NCI-H82 treated with DMSO at 0.1 percent for 48 hours (cell line): Measurements from ENCODE around the gene PDE11A.
"Not testable (repeated sequence)": the region's sequence is repeated elsewhere in the genome, so short reads cannot be mapped to it uniquely, and the experiment has no call there.

Experiments
- DNase-seq: peaks from one replicate; lab custom pipeline; 2025; ENCODE audit not compliant: unreplicated experiment; lab: John Stamatoyannopoulos, UW

Gene PDE11A

DNA sequence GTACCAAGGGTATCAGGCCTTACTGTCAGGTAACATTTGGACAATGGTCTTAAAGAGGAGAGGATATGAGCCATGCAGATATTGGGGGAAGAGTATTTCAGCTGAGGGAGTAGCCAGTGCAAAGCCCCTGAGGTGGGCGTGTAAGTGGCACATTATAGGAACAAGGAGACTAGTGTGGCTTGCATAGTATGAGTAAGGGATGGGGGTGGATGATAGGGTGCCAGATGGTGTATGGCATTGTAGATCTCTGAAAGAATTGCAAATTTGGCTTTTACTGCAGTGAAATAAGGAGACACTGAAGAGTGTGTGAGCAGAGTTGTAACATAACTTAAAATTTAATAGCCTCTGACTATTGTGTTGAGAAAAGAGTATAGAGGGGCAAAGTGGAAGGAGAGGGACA, 244.0 kb downstream of the PDE11A start:
- no peak for DNase-seq

DNA sequence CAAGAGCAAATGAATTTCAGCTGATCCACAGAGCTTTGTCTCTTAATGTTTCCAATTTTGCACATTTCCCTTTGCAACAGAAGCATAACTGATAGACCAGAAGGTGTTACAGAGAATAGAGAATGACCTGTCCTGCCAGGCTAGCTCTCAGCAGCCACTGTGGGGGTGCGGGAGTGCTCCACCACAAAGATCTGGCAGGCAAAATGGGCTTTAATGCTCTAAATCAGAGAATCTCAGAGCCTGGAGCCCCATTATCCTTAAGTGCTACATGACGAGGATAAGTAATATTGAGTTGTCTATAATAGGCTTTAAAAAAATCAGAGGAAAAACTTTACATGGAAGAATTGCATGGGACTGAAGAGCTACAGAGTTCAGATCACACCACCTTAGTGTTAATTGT, 245.7 kb downstream of the PDE11A start:
- no peak for DNase-seq

DNA sequence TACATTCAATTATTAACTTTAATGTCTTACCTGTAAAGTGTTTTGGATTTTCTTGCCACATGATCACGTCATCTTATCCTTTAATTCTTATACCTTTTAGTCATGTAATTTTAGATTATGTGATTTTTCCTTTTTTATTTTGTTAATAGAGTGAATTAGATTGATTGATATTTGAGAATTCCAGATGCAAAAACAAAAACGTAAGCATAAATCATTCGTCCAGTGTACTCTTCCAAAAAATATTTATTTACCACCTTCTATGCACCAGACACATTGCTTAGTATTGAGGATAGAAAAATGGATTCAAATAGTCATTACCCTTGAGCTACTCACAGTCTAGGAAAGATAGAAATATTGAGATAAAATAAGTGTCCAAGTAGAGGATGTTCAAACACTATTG, 249.6 kb downstream of the PDE11A start:
- DNase-seq = no peak

DNA sequence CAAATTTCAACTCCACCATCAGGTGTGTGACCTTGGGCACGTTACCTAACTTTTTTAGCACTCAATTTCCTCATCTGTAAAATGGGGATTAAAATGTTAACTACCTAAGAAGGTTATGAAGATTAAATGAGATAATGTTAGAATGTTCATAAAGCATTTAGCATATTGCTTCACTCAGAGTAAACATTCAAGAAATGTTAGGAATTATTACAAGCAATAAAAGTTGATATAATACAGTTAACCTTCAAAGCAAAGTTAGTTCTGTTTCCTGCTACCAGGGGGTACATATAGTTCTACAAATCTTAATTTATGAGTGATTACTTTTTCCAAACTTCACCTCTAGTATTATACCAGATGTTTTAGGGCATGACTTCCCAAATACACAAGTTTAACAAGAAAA, 254.2 kb downstream of the PDE11A start:
- DNase-seq = no peak

DNA sequence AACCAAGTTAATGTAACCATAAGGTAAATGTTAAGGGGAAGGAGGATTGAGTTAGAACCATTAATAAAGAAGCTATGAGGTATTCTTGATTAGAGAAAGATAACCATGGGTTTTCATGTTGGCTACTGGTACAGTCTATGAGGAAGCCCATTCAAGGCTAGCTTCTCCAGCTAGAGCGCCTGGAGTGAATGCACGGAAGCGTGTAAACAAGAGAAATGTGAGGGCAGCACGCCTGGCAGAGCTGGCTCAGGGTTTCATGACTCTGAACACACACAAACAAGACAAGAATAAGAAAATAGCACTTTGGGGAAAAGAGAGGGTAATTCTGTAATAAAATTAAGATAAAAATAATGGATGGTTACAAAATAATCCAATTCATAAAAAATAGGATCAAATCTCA, 255.3 kb downstream of the PDE11A start:
- no peak for DNase-seq

DNA sequence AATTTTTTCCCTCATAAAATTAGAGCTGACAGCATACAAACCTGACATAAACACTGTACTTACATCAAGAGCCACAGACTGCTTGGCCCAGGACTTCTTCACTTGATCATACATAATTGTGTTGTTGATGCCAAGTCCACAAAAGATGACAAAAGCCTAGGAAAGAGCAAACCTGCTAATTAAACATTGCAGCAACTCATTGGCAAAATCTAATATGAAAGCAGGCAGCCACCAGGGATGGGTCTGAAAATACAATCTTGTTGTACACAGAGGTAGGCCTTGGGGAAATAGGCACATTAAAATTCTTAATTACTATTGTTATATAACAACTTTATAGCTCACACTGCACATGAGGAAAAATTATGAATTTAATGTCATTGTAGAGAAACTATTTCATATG, 255.8 kb downstream of the PDE11A start:
- no peak for DNase-seq

DNA sequence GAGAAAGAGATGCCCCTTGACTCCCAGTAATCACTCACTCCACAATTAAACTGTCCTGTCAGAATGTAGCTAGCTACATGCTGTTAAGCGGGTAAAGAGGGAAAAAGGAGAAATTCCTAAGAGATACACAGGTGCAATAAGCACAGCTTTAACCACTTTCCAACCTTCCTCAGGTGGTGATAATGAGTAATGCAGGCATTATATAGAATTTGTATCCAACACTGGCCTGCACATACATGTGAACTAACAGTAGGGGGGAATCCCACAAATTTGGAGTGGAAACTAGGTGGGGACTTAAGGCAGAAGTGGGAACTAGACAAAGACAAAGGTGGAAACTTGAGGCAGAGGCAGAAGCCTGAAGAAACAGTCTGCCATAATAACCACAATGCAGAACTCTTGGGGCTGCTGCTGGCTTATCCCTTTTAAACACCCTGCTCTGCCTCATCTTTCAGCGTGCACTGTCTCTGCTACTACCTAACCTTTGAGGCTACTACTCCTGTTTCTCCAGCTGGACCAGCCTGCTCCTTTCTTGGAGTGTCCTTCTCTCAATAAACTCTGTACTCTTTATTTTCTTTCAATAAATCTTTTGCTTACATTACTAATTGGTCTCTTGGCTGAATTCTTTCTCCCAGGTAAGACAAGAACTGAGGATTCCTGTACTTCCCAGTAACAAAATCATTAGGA, 259.7 kb downstream of the PDE11A start:
- DNase-seq = no peak

DNA sequence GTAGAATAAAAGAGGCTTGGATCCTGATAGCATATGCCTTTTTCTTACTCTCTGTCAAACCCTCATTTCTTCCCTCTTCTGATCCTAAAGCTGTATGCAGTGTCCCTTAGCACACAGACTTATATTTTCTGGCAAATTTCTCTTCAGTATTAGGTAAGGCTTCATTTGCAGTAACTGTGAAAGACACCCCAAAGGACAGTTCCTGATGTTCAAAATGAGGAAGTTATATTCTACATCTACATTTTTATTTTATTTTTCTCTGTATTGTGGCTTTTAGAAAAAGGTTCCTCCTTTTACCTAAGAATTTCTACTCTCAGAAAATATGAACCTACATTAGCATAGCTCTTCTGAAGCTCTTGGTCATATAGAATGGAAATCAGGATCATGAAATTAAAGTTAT, 261.7 kb downstream of the PDE11A start:
- DNase-seq = no peak

DNA sequence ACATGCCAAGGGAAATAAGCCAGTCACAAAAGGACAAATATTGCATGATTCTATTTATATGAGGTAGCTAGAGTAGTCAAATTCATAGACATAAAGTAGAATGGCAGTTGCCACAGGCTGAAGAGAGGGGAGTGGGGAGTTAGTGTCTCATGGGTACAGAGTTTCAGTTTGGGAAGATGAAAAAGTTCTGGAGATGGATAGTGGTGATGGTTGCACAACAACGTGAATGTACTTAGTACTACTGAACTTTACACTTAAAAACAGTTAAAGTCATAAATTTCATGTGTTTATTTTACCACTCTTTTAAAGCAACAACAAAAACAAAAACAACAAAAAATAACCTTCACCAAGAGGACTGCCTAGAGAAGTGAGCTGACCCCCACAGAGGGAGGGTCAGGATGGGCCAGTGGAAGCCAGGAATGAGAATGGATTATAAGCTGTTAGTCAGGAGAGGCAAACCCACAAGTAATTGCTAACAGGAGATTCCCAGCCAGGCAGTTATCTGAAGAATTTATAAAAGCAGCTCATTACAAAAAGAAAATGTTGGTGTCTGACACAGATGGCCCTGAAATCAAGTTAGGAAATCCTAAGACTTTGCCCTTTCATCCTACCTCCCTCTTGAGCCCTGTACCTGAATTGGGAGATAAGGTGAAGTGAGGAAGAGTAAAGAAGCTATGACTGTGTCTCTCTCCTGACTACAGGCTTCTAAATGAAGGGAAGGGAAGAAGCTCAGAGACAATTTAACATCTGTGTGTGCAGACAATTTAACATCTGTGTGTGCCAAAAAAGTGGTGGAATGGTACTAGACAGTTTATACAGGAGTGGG, 263.4 kb downstream of the PDE11A start:
- DNase-seq = no peak

DNA sequence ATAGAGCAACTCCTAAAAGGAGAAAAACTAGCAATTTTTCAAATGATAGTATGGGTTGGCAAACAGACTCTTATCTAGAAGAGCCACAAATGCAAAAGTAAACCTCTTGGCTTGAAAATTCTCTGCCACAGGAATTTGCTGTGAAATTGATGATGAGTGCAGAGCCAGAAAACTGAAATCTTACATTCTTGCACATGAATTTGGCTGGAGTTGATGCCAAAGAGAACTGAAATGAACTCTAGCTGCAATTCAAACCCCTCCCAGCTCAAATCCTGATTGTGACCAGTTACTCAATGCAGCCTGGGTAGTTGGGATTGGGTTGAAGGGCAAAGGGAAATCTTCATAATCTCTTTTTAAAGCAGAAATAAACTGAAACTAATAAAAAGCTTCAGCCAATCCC, 266.6 kb downstream of the PDE11A start:
- DNase-seq = no peak

DNA sequence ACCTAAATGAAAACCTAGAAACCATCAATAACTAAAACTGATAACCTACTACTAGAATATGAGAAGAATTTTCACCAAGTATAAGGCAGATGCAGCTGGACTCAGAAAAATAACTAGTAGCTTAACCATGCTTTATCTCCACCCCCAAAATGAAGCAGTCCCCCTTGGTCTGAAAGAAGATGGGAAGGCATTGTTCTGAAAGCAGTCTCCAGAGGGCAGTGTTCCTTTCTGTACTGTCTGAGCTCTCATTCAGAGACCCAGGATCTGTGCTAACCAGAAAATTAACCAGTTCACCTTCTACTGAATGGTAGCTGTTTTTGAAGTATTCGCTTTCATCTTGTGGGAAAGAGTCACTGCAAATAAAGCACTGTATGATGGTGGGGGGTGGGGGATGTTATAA, 273.0 kb downstream of the PDE11A start:
- DNase-seq = peak; percentile 39

DNA sequence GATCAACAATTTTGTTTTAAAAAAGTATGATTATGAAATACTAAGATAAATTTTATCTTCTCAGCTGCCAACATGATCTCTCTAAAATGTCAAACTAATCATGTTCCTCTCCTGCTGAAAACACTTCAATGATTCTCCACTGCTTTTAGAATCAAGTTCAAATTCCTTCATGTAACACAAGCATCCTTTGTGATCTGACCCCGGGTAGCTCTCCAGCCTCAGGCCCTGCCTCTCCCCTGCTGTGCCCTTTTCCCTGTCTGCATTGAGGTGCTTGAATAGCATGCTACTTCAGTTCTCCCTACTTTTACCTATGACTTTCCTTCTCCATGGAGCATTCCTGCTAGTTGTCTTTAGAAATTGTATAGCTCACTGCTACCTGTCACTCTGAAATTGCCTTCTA, 274.8 kb downstream of the PDE11A start:
- DNase-seq = no peak

DNA sequence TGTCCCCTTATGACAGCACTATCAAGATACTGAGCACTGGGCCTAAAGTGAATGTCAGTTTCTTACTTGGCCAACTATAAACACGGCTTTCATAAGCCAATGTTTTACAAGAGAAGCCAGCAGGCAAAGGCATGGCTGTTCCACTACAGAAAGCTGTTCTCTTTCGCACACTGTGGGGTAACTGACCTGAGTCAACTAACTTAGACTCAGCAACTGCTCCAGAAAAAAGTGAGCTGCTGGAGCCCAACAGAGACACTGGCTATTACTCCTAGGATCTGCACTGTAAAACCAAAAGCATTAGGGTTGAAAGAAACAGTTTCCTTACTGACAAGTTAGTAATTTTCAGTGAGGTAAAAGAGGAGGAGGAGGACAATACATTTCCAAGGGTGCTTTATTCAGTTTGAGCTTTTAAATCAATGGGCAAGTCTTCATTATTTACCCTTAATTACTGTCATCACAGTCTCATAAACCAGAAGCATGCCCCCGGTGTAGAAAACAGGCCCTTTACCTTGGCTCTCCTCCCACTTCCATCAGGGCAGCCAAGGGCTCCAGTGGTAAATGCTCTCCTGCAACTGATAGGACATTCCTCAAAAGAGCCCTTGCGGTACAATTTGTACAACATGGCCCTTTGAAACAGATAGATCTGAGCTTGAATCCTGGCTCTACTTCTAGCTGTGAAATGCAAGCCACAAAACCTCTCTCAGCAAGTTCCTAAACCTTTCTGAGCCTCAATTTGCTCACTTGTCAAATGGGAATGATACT, 275.7 kb downstream of the PDE11A start:
- DNase-seq = no peak

DNA sequence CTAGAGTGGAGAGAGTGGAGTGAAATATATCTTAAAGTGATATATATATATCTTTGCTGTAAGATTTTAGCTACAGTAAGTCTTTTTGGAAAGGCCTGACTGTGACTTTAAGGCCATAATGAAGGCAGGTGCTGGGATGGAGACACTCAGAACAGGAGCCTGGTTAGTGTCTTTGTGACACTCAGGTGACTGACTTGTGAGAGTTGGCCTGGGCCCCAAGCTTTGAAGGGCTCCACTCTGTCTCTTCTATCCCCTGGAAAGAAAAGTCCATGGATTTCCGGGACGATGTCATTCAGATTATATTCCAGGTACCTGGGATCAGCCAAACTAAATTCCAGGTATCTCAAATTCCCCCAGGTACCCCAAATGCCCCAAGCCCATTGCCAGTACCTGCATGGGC, 276.6 kb downstream of the PDE11A start:
- no peak for DNase-seq

DNA sequence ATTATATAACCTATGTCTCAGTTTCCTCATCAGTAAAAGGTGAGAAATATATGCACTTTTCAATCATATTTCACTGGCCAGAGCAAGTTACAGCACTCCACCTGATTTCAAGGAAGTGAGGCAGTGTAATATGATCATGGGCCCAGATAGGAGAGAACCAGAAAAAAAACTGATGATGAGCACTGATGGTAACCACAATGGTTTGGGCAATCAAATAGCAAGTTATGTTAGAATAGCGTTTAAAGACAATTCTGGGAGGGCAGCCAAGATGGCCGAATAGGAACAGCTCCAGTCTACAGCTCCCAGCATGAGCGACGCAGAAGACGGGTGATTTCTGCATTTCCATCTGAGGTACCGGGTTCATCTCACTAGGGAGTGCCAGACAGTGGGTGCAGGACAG, 287.4 kb downstream of the PDE11A start:
- not testable (repeated sequence) for DNase-seq

DNA sequence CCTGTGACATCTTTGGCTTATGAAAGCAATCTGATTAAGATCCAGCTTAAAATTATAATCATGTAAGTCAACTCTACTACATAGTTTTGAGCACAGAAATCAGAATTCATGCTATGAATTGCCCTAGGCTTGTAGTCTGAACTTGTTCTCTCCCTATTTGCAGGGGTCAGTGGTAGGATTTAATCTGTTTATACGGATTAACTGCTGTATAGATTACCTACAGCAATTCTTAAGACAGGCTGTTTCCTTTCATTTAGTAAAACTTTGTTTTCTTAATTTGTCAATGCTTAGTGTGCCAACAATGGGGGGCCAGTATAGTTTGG, 287.9 kb downstream of the PDE11A start:
- DNase-seq = no peak

DNA sequence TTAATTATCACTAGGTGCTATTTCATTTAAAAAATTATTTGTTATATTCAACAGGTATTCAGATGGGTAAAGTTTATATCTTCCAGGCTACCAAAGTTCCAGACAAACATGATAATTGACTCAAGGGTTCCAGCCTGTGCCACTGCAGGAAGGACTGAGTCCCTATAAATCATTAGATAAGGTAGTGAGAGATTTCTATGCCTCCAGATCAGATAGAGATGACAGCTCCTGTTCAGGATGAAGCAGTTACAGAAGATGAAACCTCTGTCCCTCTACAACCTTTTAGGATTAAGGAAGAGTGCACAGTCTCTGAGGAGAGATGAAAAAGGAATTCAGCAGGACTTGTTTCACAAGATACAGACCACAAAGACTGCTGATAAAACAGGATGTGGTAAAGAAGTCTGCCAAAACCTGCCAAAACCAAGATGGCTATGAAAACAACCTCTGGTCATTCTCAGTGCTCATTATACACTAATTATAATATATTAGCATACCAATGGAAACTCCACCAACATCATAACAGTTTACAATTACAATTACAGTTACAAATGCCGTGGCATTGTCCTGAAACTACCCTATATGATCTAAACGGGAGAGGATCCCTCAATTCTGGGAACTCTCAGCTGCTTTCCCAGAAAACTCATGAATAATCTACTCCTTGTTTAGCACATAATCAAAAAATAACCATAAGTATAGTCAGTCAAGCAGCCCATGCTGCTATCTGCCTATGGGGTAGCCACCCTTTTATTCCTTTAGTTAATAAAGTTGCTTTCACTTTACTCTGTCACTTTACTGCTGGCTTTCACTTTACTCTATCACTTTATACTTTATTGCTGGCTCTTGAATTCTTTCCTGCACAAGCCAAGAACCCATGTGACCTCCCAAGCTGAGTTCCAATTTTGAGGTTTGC, 288.5 kb downstream of the PDE11A start:
- DNase-seq = no peak

DNA sequence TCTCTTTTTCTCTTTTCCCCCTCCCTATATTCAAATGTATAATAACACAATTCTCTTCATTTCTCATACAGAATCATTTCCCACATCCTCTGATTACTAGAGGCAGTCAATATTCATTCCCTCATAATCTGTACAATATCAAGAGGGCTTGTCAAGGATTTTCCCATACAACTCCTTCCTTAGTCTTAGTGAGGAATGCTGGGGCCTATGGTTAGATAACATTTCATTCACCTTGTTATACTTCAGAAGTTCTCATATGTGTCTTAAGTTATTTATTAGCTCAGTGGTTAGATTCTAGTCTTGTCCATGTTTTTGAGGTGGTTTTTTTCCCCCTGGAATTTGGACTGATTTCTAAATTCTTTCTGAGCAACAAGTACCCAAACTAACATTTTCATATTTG, 289.5 kb downstream of the PDE11A start:
- DNase-seq = no peak

DNA sequence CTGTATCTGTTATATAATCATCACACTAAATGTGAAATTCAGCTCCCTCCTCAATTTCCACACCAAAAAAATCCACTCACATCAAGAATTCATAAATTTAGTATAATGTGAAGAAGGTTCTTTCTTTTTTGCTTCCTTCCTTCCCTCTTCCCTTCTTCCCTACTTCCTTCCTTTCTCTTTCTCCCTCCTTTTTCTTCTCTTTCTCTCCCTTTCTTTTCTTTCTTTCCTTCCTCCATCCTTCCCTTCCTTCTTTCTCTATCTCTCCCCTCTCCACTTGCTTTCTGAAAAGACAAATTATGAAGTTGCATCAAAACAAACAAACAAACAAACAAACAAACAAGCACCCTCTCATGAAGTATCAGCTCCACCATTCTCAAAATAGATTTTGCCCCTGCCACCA, 290.0 kb downstream of the PDE11A start:
- no peak for DNase-seq

DNA sequence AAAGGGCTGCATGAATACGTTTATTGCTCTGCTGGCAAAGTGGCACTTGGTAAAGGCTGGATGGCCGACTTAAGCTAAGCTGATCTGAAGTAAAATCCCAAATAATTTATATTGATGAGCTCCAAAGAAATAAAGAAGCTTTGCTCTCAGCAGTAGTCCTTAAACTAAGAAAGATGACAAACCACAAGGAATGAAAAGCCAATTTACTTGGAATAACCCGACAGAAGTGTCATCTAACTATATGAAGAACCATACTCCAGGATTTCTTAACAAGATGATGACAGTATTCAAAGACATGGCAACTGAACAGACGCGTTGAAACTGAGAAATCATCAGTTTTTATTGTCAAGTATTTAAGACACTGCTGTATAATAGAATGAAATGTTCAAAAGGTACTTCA, 294.1 kb downstream of the PDE11A start:
- peak; percentile 83 for DNase-seq

DNA sequence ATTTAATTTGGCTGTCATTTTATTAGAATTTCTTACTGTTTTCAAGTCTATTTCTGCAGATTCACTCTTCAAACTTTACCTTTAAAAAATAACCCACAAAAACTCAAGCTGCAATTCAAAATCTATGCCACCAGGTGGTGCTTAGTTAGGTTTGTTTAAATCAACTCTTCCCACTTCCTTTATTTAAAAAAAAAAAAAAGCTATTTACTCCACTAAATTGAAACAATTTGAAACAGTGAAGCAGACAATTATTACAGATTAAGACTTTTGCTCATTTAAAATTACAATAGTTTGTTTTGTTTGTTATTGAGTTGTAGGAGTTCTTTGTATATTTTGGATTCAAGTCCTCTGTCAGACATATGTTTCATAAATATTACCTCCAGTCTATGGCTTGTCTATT, 300.0 kb downstream of the PDE11A start:
- DNase-seq = no peak
